T-helper 1 cell treated with Interleukin-12 subunit alpha and Interleukin-12 subunit beta and Interleukin-4 antibody, amounts not matched to agents 30 ng/mL and 1 ng/mL, for 36 hours (primary cell): ENCODE measurements around the gene AZU1. TPM values are rescaled to one million over a fixed set of nuclear protein-coding genes. Genes with fewer than 3 reads are reported as not detected.
"Not testable (repeated sequence)": the region's sequence is repeated elsewhere in the genome, so short reads cannot be mapped to it uniquely, and the experiment has no call there.

Experiments used
- intact Hi-C: fragments of 100-400 bp; cut with micrococcal nuclease; formaldehyde crosslinking; loops from one replicate; pipeline ENCODE4 v1.15.1; 2024
- total RNA-seq: library from RNA; stranded (reverse); gene quantifications from 2 replicates; pipeline ENCODE4 v1.2.3, GENCODE V29; 2022

Gene AZU1
- total RNA-seq, 1 donor from 2014 or later, result not detected

DNA sequence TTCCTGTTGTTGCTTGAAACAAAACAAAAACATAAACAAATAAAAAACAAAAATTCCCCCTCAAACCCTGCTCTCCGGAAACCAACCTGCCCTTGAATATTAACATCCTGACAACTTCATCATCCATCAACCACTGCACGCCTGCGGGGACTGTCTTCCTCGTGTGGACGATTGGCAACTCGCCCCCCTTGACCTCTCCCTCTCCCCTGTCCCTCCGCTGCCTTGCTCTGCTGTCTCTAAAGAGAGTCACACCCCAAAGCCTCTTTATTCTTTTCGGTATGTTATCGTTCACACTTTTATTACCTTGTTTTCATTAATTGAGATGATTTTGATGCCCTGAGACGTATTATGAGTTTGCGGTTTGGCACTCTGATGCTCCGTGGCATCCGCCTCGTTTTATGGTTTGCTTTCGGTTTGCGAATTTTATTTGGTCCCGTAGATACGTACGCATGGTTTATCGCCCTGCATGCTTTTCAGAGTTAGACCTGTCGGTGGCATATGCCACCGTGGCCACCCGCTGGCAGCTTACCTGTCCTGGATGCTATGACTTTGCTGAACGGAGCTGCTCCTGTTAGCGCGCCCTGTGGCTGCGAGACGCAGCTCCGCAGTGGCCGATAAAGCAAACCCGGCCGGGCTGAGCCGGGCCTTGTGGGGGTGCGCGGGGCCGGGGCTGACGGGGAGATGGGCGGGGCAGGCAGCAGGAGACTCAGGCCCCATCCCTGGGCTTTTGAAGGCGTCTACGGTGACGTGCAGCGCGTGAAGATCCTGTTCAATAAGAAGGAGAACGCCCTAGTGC lies 19.8 kb upstream of the AZU1 start:
- intact Hi-C loops, result no loop called here

DNA sequence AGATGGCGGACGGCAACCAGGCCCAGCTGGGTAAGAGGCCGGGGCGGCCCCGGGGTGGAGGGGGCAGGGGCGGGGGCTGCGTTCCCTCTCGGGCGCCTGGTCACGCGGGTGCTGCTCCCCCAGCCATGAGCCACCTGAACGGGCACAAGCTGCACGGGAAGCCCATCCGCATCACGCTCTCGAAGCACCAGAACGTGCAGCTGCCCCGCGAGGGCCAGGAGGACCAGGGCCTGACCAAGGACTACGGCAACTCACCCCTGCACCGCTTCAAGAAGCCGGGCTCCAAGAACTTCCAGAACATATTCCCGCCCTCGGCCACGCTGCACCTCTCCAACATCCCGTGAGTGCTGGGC lies 19.2 kb upstream of the AZU1 start:
- intact Hi-C loops, result no loop called here

DNA sequence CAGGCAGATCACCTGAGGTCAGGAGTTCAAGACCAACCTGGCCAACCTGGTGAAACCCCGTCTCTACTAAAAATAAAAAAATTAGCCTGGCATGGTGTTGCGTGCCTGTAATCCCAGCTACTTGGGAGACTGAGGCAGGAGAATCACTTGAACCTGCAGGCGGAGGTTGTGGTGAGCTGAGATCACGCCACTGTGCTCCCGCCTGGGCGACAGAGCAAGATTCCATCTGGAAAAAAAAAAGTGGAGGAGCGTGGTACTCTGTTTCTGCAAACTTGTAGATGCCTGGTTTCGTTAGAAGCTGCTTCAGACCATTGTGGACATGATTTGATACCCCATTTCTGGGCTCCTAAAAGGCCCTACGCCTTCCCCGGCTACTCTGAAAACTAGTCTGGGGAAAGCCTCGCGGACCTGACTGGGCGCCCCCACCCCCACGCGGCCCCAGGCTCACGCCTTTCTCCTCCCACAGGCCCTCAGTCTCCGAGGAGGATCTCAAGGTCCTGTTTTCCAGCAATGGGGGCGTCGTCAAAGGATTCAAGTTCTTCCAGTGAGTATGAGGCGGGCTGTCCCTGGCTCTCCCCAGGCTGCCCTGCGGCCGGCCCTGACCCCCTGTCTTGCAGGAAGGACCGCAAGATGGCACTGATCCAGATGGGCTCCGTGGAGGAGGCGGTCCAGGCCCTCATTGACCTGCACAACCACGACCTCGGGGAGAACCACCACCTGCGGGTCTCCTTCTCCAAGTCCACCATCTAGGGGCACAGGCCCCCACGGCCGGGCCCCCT lies 17.4 kb upstream of the AZU1 start:
- intact Hi-C loops, result no loop called here

DNA sequence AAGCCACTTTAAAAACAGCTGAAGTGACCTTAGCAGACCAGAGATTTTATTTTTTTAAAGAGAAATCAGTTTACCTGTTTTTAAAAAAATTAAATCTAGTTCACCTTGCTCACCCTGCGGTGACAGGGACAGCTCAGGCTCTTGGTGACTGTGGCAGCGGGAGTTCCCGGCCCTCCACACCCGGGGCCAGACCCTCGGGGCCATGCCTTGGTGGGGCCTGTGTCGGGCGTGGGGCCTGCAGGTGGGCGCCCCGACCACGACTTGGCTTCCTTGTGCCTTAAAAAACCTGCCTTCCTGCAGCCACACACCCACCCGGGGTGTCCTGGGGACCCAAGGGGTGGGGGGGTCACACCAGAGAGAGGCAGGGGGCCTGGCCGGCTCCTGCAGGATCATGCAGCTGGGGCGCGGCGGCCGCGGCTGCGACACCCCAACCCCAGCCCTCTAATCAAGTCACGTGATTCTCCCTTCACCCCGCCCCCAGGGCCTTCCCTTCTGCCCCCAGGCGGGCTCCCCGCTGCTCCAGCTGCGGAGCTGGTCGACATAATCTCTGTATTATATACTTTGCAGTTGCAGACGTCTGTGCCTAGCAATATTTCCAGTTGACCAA lies 16.7 kb upstream of the AZU1 start:
- intact Hi-C loops, result no loop called here

DNA sequence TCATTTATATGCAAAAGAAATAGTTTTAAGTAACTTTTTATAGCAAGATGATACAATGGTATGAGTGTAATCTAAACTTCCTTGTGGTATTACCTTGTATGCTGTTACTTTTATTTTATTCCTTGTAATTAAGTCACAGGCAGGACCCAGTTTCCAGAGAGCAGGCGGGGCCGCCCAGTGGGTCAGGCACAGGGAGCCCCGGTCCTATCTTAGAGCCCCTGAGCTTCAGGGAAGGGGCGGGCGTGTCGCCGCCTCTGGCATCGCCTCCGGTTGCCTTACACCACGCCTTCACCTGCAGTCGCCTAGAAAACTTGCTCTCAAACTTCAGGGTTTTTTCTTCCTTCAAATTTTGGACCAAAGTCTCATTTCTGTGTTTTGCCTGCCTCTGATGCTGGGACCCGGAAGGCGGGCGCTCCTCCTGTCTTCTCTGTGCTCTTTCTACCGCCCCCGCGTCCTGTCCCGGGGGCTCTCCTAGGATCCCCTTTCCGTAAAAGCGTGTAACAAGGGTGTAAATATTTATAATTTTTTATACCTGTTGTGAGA lies 16.1 kb upstream of the AZU1 start:
- intact Hi-C loops, result no loop called here

DNA sequence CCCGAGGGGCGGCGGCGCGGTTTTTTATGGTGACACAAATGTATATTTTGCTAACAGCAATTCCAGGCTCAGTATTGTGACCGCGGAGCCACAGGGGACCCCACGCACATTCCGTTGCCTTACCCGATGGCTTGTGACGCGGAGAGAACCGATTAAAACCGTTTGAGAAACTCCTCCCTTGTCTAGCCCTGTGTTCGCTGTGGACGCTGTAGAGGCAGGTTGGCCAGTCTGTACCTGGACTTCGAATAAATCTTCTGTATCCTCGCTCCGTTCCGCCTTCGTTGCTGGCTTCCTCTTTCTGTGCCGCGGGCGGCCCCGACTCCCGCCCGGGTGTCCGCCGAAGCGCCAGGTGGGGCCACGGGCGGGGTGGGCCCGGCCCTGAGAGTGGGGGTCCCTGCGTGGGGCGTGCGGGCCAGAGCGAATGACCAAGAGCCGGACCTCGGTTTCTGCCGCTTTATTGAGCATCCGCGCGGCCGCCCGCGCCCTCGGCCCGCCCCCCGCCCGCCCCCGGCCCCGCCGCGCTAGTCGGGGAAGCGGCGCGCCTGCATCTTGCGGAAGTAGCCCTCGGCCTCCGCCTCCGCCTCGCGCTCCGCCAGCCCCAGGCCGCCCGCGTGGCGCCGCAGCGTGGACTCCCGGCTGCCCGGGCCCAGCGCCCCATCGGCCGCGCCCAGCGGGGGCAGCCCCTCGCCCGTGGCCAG lies 15.4 kb upstream of the AZU1 start:
- intact Hi-C loops, result no loop called here

DNA sequence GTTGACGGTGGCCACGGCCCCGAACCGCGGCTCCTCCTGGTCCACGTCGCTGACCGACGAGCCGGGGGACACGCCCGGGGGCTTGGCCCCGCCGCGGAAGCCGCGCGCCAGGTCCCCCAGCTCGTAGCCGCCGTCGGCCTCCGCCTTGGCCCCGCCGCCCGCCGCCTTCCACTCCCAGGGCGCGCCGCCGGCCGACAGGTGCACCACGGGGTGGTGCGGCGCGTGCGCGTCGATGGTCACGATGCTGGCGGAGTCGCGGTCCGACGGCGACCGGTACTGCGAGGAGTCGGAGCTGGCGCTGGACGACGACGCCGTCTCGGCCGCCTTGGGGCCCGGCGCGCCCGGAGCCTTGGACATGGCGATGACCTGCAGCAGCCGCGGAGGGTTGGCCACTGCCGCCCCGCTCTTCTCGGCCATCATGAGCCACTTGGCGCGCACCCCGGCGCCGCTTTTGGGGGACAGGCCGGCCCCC lies 14.9 kb upstream of the AZU1 start:
- intact Hi-C loops, result no loop called here

DNA sequence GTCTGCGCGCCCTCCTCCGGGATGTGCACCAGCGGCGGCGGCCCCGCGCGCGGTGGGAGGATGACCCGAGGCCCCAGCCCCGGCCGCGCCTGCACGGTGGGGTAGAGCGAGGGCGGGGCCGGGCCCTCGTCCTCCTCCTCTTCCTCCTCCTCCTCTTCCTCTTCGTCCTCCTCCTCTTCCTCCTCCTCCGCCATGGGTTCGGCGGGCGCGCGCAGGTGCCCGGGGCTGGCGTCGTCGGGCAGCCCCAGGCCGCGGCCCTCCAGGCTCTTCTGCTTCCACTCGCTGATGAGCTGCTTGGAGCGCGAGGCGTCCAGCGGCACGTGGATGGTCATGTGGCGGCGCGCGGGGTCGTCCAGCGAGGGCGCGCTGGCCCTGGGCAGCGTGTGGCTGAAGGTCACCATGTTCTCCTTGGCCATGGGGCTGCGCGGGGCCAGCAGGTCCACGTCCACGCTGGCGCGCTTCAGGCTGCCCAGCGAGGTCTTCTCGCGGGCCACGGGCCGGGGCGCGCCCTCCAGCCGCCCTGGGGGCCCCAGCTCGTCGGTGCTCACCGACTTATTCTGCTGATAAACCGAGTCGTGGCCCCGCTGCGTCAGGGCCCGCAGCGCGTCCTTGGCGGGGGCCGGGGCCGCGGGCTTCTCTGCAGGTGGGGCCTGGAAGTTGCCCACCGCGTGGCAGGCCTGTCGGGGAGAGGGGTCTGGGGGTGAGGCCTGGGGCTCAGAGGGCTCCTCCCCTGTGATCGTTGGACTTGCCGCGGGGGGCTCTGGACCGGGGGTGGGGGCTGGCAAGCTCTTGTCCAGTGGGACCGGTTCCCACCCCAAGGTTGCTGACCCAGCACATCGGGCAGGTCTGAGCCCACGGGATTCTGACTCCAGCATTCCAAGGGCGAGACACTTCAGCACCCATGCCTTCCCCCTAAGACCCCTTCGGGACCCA lies 14.2 kb upstream of the AZU1 start:
- intact Hi-C loops, result no loop called here

DNA sequence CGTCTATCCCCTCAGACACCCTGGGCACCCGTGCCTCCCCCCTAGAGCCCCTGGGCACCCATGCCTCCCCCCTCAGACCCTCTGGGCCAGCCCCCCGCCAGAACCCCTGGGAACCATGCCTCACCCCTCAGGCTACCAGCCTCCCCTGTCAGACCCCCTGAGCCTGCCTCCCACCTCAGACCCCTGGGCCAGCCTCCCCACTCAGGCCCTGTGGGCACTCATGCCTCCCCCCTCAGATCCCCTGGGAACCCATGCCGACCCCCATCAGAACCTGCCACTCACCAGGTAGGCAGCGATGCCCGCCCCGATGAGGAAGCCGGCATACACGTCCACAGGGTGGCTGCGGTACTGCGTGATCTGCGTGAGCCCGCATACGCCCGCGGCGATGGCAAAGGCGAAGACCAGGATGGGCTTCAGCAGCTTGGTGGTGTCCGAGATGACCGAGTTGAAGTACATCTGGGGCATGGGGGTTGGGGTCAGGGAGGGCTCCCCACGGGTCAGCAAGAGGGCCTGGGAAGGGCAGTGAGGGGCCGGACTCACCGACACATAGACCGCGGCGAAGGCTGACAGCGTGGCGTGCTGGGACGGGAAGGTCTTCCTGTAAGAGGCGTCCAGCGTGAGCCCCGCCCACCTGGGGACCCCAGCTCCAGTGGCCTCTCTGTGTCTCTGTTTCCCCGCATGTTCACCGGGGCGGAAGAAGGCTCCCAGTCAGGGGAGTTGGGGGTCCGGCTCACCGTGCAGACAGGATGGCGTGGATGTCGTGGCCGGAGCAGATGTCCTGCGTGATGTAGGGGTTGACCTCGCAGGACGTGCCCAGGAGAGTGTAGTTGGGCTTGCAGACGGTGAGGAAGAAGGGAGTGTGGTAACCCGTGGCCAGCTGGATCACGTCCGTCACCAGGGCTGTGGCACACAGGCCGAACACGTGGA lies 13.2 kb upstream of the AZU1 start:
- intact Hi-C loops, result no loop called here

DNA sequence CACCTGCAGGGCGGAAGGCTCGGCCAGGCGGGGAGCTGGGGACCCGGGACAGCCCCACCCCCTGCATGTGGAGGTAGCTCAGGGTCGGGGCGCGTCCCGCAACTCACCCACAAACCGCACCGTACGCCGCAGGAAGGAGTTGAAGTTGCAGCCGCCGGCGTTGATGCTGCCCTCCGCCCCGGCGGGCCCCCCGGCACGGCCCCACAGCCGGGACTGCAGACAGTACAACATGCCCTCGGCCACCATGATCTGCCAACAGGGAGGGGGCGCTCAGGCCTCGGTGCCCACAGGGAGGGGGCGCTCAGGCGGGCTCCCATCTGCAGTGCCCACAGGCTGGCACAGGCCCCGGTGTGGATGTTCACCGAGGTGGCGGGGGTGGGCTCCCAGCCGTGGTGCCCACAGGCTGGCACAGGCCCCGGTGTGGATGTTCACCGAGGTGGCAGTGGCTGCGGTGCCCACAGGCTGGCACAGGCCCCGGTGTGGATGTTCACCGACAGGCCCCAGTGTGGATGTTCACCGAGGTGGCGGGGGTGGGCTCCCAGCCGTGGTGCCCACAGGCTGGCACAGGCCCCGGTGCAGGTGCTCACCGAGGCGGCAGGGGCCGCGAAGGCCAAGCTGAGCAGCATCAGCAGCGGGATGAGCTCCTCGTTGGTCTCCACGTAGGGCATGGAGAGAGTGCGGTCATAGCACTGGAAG lies 12.4 kb upstream of the AZU1 start:
- intact Hi-C loops, result no loop called here

DNA sequence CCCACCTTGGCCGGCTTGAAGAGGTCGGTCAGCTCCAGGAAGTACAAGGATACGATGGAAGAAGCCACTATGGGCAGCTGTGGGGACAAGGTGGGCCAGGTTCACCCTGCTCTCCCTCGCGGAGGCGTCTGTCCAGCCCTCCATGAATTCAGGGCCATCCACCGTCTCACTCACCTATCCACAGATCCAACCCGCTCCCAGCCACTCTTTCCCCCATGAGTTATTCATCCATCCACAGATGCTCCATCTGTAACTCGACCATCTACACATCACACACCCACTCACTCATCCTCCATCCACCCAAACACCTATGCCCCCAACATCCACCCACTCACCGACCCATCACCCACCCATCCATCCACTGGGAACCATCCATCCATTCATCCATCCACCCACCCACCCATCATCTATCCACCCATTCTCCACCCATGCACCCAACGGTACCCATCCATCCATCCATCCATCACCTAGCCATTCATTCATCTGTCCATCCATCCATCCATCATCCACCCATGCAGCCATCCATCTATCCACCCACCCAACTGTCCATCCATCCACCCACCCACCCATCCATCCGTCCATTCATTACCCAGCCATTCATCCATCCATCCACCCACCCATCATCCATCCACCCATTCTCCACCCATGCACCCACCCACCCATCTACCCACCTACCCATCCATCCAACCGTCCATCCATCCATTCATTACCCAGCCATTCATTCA lies 11.7 kb upstream of the AZU1 start:
- intact Hi-C loops, result no loop called here

DNA sequence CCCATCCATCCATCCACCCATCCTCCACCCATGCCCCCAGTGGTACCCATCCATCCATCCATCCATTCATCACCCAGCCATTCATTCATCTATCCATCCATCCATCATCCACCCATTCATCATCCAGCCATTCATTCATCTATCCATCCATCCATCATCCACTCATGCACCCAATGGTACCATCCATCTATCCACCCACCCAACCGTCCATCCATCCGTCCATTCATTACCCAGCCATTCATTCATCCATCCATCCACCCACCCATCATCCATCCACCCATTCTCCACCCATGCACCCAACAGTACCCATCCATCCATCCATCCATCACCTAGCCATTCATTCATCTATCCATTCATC lies 11.2 kb upstream of the AZU1 start:
- intact Hi-C loops, result no loop called here

DNA sequence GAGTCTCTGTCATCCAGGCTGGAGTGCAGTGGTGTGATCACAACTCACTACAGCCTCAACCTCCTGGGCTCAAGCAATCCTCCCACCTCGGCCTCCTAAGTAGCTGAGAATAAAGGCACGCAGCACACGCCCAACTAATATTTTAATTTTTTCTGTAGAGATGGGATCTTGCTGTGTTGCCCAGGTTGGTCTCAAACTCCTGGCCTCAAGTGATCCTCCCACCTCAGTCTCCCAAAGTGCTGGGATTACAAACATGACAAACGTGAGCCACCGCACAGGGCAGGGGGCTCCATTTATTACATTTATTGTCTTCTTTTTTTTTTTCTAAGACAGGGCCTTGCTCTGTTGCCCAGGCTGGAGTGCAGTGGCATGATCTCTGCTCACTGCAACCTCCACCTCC lies 7.4 kb upstream of the AZU1 start:
- intact Hi-C loops, result not testable (repeated sequence)

DNA sequence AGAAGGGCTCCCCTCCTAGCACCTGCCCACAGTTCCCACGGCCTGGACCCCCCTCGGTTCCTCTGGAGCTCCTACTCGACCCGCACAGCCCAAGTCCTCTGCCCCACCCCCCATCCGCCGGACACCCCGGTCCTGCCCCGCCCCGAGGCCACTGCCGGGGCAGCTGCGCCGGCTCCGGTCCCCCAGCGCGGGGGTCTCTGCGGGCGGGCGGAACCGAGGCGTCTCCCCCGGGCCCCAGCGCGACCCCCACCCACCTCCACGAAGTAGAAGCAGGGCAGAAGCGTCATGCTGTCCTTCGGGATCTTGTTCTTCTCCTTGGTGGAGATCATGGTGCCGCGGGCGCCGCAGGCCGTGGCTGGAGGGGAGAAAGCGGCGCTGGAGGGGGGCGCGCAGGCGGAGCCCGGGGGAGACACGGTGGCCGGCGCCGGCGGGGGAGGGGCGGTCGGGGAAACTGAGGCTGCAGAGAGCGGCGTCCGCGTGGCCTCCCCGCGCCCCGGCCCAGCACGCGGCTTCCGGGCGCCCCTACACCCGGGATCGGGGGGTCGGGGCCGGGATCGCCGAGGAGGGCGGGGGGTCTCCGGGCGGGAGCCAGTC lies 6.3 kb upstream of the AZU1 start:
- intact Hi-C loops, result no loop called here

DNA sequence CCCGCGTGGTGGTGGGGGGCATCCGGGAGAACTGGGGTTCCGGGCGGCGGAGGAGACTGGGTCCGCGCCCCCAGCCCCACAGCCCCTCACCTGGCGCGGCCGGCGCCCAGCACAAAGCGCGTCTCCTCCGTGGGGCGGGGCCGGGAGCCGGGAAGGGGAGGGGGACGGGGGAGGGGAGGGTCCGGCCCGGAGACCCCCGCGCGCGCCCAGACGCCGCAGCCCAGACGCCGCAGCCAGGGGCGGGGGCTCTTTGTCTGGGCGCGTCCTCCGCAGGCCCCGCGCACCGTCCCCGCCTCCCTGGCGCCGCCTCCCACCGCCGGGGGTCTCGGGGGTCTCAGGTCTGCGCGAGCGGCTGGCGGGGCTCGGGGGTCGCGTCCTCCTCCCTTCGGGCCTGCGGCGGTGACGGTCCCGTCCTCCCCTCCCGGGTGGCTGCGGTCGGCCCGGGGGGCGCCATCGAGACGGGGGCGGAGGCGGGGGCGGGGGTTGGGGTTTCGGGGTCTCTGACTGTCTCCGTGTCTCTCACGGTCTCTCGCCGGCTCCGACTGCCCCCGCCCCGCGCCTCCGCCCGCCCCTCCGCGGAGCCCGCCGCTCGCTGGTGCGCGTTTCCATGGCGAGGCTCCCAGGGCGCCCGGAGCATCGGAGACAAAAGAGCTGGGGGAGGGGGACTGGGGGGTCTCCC lies 5.7 kb upstream of the AZU1 start, which contains the start of gene PLPPR3:
TSS of gene PLPPR3 (minus strand) at position 131 of the 679 bp plus-strand sequence. CDS start 396 bp downstream, outside the sequence.
- intact Hi-C loops, result no loop called here

DNA sequence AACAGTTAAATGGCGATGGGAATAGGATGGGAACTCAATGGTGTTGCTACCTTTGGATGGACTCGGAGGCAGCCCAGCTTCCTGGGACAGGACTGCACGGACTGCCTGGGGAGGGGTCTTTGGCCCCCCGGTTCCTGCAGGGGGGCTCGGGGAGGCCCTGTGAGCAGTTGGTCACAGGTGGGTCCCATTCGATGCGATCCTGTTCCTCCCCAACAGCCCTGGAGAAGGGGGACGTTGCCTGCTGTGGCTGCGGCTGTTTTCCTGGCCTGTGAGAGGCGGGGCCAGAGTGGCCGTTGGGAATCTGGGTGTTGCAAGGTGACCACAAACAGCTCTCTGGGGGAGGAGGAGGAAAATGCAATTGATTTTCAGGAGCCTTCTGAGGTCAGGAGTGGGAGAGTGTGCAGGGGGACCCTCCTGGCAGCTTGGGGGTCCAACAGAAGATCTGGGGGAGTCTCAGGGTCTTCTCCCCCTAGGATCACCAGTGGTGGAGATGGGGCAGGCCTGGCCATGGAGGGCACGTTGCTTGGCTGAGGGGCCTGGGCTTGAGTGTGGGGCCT lies 4.0 kb upstream of the AZU1 start:
- intact Hi-C loops, result no loop called here

DNA sequence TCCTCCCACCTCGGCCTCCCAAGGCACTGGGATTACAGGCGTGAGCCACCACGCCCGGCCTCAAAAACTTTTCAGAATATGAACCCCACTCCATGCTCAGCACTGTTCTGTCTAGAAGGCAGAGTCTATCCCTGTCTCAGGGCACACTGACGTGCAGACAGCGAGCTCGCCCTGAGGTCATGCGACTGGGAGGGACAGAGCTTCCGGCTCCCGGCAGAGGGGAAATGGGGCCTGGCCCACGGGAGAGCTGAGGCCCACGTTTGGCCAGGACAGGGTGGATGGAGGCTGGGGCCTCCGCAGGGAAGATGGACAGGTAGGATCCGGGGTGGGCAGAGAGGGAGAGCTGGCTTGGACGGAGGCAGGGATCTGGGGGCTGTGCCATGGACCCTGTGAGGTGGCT lies 2.8 kb upstream of the AZU1 start:
- intact Hi-C loops, result no loop called here
